GM12878 (cell line): ENCODE measurements around the gene ZMIZ1. TPM values are rescaled to one million over a fixed set of nuclear protein-coding genes. Genes with fewer than 3 reads are reported as not detected.
A peak's percentile ranks its signal among the peaks of the same experiment; 100 is the strongest.

ENCODE experiments used
- ATAC-seq: fragments of 200-7000 bp; cut with Tn5 transposase; 3 replicates; pipeline ENCODE4 v1.9.1; 2020; ENCODE audit warnings: mild to moderate bottlenecking, moderate library complexity
- BruUV-seq: library from RNA; stranded (reverse); fragments of 400-500 nt; replicated peaks from 2 replicates; lab custom pipeline; 2021; lab: Mats Ljungman, UMichigan
- CTCF ChIA-PET: fragments of 300-600 bp; sonication (Branson Sonifier 250); formaldehyde crosslinking; extraction: SDS; loops from one replicate; lab custom pipeline; 2021; ENCODE audit warnings: inconsistent platforms; lab: Yijun Ruan, JAX
- POLR2A ChIA-PET: fragments of 350-600 bp; formaldehyde crosslinking; extraction: SDS; loops from one replicate; lab custom pipeline; 2021; ENCODE audit warnings: inconsistent platforms; lab: Charles Lee
- RAD21 ChIA-PET: fragments of 300-600 bp; sonication (Branson Sonifier 250); formaldehyde crosslinking; loops from one replicate; lab custom pipeline; 2023; ENCODE audit warnings: antibody characterized with exemption; ENCODE audit not compliant: unreplicated experiment; lab: Charles Lee
- SMC1A ChIA-PET: fragments of 300-600 bp; sonication (Branson Sonifier 250); formaldehyde crosslinking; loops from one replicate; lab custom pipeline; 2023; ENCODE audit not compliant: unreplicated experiment, uncharacterized antibody; lab: Charles Lee
- DNase-seq: peaks from one replicate; pipeline ENCODE4 v3.0.0-alpha.2; 2011; ENCODE audit warnings: low read depth, low spot score
- FAIRE-seq: peaks from 3 replicates; lab custom pipeline; 2011; peaks lifted over from hg19 to GRCh38; lab: Jason Lieb, UNC
- H2AFZ ChIP-seq: 2 replicates; pipeline ENCODE4 v1.6.0; 2011; ENCODE audit warnings: low read depth, low read length, control low read depth; ENCODE audit not compliant: control insufficient read depth
- H3K27ac ChIP-seq: 2 replicates; pipeline ENCODE4 v1.5.1; 2011; ENCODE audit warnings: control low read depth; ENCODE audit not compliant: control insufficient read depth, insufficient read depth
- H3K27me3 ChIP-seq, 2 experiments: replicated peaks in 1 of 2; 2 replicates each; pipeline versions ENCODE4 v1.6.0 to v1.6.1; 2011; ENCODE audit warnings: low read length in 1 of 2; ENCODE audit not compliant: control insufficient read depth in 2 of 2, insufficient read depth in 2 of 2
- H3K36me3 ChIP-seq, 2 experiments: 2 replicates each; pipeline ENCODE4 v1.5.1; 2011; ENCODE audit warnings: low read length in 1 of 2; ENCODE audit not compliant: control insufficient read depth in 2 of 2, insufficient read depth in 2 of 2
- H3K4me1 ChIP-seq: 2 replicates; pipeline ENCODE4 v1.6.1; 2011; ENCODE audit warnings: mild to moderate bottlenecking, low read length, moderate library complexity, mixed read lengths; ENCODE audit not compliant: control insufficient read depth, insufficient read depth
- H3K4me2 ChIP-seq: 2 replicates; pipeline ENCODE4 v1.6.0; 2011; ENCODE audit warnings: control low read depth; ENCODE audit not compliant: control insufficient read depth, insufficient read depth
- H3K4me3 ChIP-seq: fragments of 200-600 bp; sonication (generic); 2 replicates; pipeline ENCODE4 v1.5.1; 2016
- H3K79me2 ChIP-seq: 2 replicates; pipeline ENCODE4 v1.6.0; 2011; ENCODE audit warnings: low read length; ENCODE audit not compliant: control insufficient read depth, insufficient read depth
- H3K9ac ChIP-seq: 2 replicates; pipeline ENCODE4 v1.8.0; 2011; ENCODE audit warnings: low read length, control low read depth, mixed read lengths; ENCODE audit not compliant: control insufficient read depth, insufficient read depth
- H3K9me3 ChIP-seq: replicated peaks from 3 replicates; pipeline ENCODE4 v1.5.1; 2011; ENCODE audit warnings: mild to moderate bottlenecking, low read length; ENCODE audit not compliant: control insufficient read depth, insufficient read depth
- H4K20me1 ChIP-seq: 2 replicates; pipeline ENCODE4 v1.6.0; 2011; ENCODE audit not compliant: control insufficient read depth, insufficient read depth
- CTCF ChIP-seq, 3 experiments: IDR thresholded peaks in 2 of 3; conservative IDR thresholded peaks in 1 of 3; 2 replicates each; pipeline ENCODE4 v1.5.1; 2011; ENCODE audit warnings: low read depth in 3 of 3, low read length in 3 of 3, mild to moderate bottlenecking in 3 of 3, control low read depth in 2 of 3, moderate library complexity in 2 of 3, inconsistent platforms in 1 of 3, mixed read lengths in 1 of 3; ENCODE audit not compliant: control insufficient read depth in 2 of 3, insufficient read depth in 1 of 3; ENCODE audit errors: extremely low read depth in 1 of 3
- IKZF1 ChIP-seq: fragments of 450-650 bp; conservative IDR thresholded peaks from 2 replicates; pipeline ENCODE4 v1.6.1; 2017; ENCODE audit warnings: antibody characterized with exemption, mild to moderate bottlenecking
- WGBS: methylation state at CpG from one replicate; pipeline ENCODE4 v1.1.6; 2016; ENCODE audit warnings: low lambda C conversion rate; ENCODE audit not compliant: insufficient replicate concordance, insufficient coverage; ENCODE audit errors: missing lambda C conversion rate; 5-methylcytosine and 5-hydroxymethylcytosine counted together
- in situ Hi-C: fragments of 300-500 bp; cut with MboI; formaldehyde crosslinking; loops from 9 replicates; pipeline ENCODE4 v1.14.3; 2018; ENCODE audit warnings: mixed read lengths
- intact Hi-C: fragments of 100-400 bp; cut with micrococcal nuclease; formaldehyde crosslinking; loops from one replicate; pipeline ENCODE4 v1.14.2; 2022; ENCODE audit not compliant: unreplicated experiment
- polyA plus RNA-seq, 11 experiments: library from polyadenylated mRNA; depleted of rRNA in 4 of 11; unstranded in 6 of 11; stranded (reverse) in 5 of 11; fragments of >200 nt; fragmentation: Nextera tagmentation in 4 of 11; fragmentation: Illumina TruSeq in 1 of 11; extraction: Ambion mirVana in 4 of 11; extraction: Trizol in 1 of 11; gene quantifications; 1 replicate in 1 of 11; 2 replicates in 10 of 11; pipeline versions ENCODE4 v1.2.1 to v1.2.3, GENCODE V29; 2011 to 2016; ENCODE audit warnings: inconsistent platforms in 2 of 11, missing spikeins in 2 of 11, low read depth in 1 of 11
- total RNA-seq, 4 experiments: library from RNA; depleted of rRNA in 3 of 4; stranded (reverse); fragments of >200 nt in 3 of 4; fragmentation: Illumina TruSeq in 1 of 4; extraction: Trizol in 1 of 4; gene quantifications; 2 replicates each; pipeline versions ENCODE4 v1.2.1 to v1.2.3, GENCODE V29; 2013 to 2021
- TF ChIP-seq, protein P1 (sequence below): fragments of 450-650 bp; IDR thresholded peaks from 2 replicates; pipeline ENCODE4 v1.6.1; 2016; ENCODE audit warnings: mild to moderate bottlenecking

The ZMIZ1 gene
- total and polyA plus RNA-seq, 10 of the 15 experiments (the other 5 are each of a cell fraction or from before 2014, with no cell fraction given), result 3.1 to 82.3 (median 14.9) TPM

- TF ChIP-seq CTCF (IDR thresholded peaks at IDR 0.05 in 2 of 3, conservative IDR thresholded peaks at IDR 0.05 in 1 of 3; ENCODE audit: control insufficient read depth in 2 of 3, extremely low read depth in 1 of 3, insufficient read depth in 1 of 3, low read depth in 3 of 3, low read length in 3 of 3), result no peak; a peak in 2 of 6 replicates
These were observed 4.4 kb downstream of the ZMIZ1 start (continued) for GRCh38 chr10:79072994-79073645.

GRCh38 chr10:79073784-79074432 is 5.1 kb downstream of the ZMIZ1 start:
- no peak overlapping the region for H3K4me2 ChIP-seq
- H3K36me3 ChIP-seq, result no peaks in the 10 kb centered on the region
- WGBS, result 59% methylated on average over 15 of the region's 15 CpGs
- no peaks in the 10 kb centered on the region for H3K9me3 ChIP-seq
- H2AFZ ChIP-seq, result no peak overlapping the region
- intact Hi-C loops (no loop called here), in situ Hi-C loops (no loop called here)
- ATAC-seq (no peak), FAIRE-seq (no peak), DNase-seq (no peak)
- H4K20me1 ChIP-seq, result no peaks in the 10 kb centered on the region
- POLR2A ChIA-PET, result no interaction called here
- CTCF ChIA-PET, result interaction anchor here (0.6 to 1.0 kb wide), 2 partner anchors 121 to 418 kb away, joined by 4 read pairs; no protein-coding TSS in a partner anchor
- peaks cover 2 to 7% of the 10 kb centered on the region in 2 experiments; a peak in 3 of 4 replicates for H3K27me3 ChIP-seq
- H3K4me1 ChIP-seq, result peaks cover 14% of the 10 kb centered on the region
- no peak overlapping the region for H3K4me3 ChIP-seq
- TF ChIP-seq, protein P1, sequence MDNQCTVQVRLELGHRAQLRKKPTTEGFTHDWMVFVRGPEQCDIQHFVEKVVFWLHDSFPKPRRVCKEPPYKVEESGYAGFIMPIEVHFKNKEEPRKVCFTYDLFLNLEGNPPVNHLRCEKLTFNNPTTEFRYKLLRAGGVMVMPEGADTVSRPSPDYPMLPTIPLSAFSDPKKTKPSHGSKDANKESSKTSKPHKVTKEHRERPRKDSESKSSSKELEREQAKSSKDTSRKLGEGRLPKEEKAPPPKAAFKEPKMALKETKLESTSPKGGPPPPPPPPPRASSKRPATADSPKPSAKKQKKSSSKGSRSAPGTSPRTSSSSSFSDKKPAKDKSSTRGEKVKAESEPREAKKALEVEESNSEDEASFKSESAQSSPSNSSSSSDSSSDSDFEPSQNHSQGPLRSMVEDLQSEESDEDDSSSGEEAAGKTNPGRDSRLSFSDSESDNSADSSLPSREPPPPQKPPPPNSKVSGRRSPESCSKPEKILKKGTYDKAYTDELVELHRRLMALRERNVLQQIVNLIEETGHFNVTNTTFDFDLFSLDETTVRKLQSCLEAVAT, result no peak
- TF ChIP-seq IKZF1, result 0 out of 2 replicates have a peak, but pooled peaks have one; percentile 17
- RAD21 ChIA-PET, result interaction anchor here (1.4 kb wide), 1 partner anchor 121 kb away, joined by 3 read pairs; no protein-coding TSS in a partner anchor
- no TSS peak for BruUV-seq
- H3K79me2 ChIP-seq, result peaks cover 1% of the 10 kb centered on the region
- SMC1A ChIA-PET, result no interaction called here
- H3K9ac ChIP-seq, result no peak overlapping the region
- H3K27ac ChIP-seq, result no peak overlapping the region
